Bronchial epithelial cell (primary cell): Measurements from ENCODE around the gene MCC. TPM values are rescaled to one million over a fixed set of nuclear protein-coding genes. Genes with fewer than 3 reads are reported as not detected.

Experiments used
- DNase-seq: peaks from one replicate; pipeline ENCODE4 v3.0.0-alpha.2; 2010; ENCODE audit warnings: low read depth
- FAIRE-seq: peaks from 2 replicates; lab custom pipeline; 2011; peaks lifted over from hg19 to GRCh38; lab: Jason Lieb, UNC
- H3K27me3 ChIP-seq: 2 replicates; pipeline ENCODE4 v1.5.1; 2011; ENCODE audit warnings: low read length; ENCODE audit not compliant: control insufficient read depth, insufficient read depth
- H3K36me3 ChIP-seq: 2 replicates; pipeline ENCODE4 v1.5.1; 2011; ENCODE audit warnings: low read length; ENCODE audit not compliant: control insufficient read depth, insufficient read depth
- H3K4me3 ChIP-seq: 2 replicates; pipeline ENCODE4 v1.5.1; 2011; ENCODE audit warnings: mild to moderate bottlenecking, low read depth, low read length, control low read depth
- CTCF ChIP-seq: IDR thresholded peaks from 2 replicates; pipeline ENCODE4 v1.5.1; 2011; ENCODE audit warnings: mild to moderate bottlenecking, moderate library complexity, low read length, control low read depth, inconsistent platforms; ENCODE audit not compliant: insufficient read depth, severe bottlenecking
- total RNA-seq: library from RNA; depleted of rRNA; stranded (reverse); fragments of >200 nt; gene quantifications from 2 replicates; pipeline ENCODE4 v1.2.1, GENCODE V29; 2014

The MCC gene
- total RNA-seq, 1 donor from 2014 or later, result 43.2 TPM

GRCh38 chr5:113224605-113225065, 263.6 kb downstream of the MCC start:
- Histone ChIP-seq H3K27me3 (no peaks in the 10 kb centered on the region), H3K36me3 (no peaks in the 10 kb centered on the region), H3K4me3 (no peak overlapping the region)
- no peak for FAIRE-seq
- no peak for TF ChIP-seq CTCF
- DNase-seq, result no peak

- H3K4me3 ChIP-seq, result no peak overlapping the region
- TF ChIP-seq CTCF, result no peak
- no peak for FAIRE-seq
- no peaks in the 10 kb centered on the region for H3K36me3 ChIP-seq
- no peak for DNase-seq
- H3K27me3 ChIP-seq, result no peaks in the 10 kb centered on the region
These were observed 264.2 kb downstream of the MCC start for GRCh38 chr5:113223831-113224604.

- FAIRE-seq, result no peak
These were observed 264.9 kb downstream of the MCC start for GRCh38 chr5:113223315-113223714.

GRCh38 chr5:113221294-113222176, 266.7 kb downstream of the MCC start:
- Histone ChIP-seq H3K36me3 (no peaks in the 10 kb centered on the region), H3K4me3 (no peak overlapping the region), H3K27me3 (no peaks in the 10 kb centered on the region)
- no peak for TF ChIP-seq CTCF
- DNase-seq (no peak), FAIRE-seq (no peak)

More at GRCh38 chr5:113223315-113223714, 264.9 kb downstream of the MCC start:
- DNase-seq, result no peak
- TF ChIP-seq CTCF, result no peak
- Histone ChIP-seq H3K4me3 (no peak overlapping the region), H3K36me3 (no peaks in the 10 kb centered on the region), H3K27me3 (no peaks in the 10 kb centered on the region)

GRCh38 chr5:113219695-113220094, 268.6 kb downstream of the MCC start:
- no peak for TF ChIP-seq CTCF
- Histone ChIP-seq H3K27me3 (no peaks in the 10 kb centered on the region), H3K36me3 (no peaks in the 10 kb centered on the region), H3K4me3 (no peak overlapping the region)
- FAIRE-seq (no peak), DNase-seq (no peak)
